HL-60 (cell line): Measurements from ENCODE around the gene CLIC4.

ENCODE experiments used
- TF ChIP-seq, protein P1 (sequence below): IDR thresholded peaks from one replicate; pipeline ENCODE4 v1.5.1; 2011; ENCODE audit warnings: low read length, control low read depth, inconsistent platforms; ENCODE audit not compliant: insufficient read depth
- TF ChIP-seq, protein P2 (sequence below): IDR thresholded peaks from 2 replicates; pipeline ENCODE4 v1.6.1; 2012; ENCODE audit warnings: low read depth; ENCODE audit not compliant: insufficient replicate concordance

DNA sequence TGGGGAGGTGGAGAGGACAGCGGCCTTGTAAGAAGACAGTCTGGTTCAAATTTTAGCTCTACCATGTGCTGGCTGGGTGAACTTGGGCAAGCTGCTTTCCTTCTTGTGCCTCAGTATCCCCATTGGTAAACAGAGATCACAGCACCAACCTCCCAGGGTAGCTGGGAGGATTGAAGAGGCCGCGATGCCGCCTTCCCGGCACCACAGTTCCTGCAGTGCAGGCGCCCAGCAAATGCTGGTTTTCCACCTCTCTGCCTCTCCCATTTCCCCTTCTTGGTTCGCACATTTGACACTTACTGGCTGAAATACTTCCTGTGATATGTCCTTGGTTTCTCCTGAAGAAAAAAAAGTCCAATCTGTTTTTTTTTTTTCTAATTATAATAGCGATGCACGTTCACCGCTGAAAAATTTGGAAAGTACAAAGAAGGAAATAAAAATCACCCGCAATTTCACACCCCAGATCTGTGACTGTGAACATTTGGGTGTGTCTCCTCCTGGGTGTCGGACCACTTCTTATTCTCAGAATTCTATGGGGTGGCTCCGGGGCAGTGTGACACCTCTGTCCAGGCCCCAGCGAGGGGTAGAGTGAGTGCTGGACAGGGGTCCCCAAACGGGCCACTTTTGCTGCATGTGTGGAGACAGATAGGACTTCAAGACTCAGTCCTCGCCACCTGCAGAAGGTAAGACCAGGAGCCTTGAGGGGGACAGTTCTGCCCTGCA lies 111.7 kb downstream of the CLIC4 start:
- TF ChIP-seq, protein P1, sequence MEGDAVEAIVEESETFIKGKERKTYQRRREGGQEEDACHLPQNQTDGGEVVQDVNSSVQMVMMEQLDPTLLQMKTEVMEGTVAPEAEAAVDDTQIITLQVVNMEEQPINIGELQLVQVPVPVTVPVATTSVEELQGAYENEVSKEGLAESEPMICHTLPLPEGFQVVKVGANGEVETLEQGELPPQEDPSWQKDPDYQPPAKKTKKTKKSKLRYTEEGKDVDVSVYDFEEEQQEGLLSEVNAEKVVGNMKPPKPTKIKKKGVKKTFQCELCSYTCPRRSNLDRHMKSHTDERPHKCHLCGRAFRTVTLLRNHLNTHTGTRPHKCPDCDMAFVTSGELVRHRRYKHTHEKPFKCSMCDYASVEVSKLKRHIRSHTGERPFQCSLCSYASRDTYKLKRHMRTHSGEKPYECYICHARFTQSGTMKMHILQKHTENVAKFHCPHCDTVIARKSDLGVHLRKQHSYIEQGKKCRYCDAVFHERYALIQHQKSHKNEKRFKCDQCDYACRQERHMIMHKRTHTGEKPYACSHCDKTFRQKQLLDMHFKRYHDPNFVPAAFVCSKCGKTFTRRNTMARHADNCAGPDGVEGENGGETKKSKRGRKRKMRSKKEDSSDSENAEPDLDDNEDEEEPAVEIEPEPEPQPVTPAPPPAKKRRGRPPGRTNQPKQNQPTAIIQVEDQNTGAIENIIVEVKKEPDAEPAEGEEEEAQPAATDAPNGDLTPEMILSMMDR, result no peak
- TF ChIP-seq, protein P2, sequence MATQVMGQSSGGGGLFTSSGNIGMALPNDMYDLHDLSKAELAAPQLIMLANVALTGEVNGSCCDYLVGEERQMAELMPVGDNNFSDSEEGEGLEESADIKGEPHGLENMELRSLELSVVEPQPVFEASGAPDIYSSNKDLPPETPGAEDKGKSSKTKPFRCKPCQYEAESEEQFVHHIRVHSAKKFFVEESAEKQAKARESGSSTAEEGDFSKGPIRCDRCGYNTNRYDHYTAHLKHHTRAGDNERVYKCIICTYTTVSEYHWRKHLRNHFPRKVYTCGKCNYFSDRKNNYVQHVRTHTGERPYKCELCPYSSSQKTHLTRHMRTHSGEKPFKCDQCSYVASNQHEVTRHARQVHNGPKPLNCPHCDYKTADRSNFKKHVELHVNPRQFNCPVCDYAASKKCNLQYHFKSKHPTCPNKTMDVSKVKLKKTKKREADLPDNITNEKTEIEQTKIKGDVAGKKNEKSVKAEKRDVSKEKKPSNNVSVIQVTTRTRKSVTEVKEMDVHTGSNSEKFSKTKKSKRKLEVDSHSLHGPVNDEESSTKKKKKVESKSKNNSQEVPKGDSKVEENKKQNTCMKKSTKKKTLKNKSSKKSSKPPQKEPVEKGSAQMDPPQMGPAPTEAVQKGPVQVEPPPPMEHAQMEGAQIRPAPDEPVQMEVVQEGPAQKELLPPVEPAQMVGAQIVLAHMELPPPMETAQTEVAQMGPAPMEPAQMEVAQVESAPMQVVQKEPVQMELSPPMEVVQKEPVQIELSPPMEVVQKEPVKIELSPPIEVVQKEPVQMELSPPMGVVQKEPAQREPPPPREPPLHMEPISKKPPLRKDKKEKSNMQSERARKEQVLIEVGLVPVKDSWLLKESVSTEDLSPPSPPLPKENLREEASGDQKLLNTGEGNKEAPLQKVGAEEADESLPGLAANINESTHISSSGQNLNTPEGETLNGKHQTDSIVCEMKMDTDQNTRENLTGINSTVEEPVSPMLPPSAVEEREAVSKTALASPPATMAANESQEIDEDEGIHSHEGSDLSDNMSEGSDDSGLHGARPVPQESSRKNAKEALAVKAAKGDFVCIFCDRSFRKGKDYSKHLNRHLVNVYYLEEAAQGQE, result no peak
